HG03060 (cell line): ENCODE results near the gene DNLZ.
"Not testable (repeated sequence)": the region's sequence is repeated elsewhere in the genome, so short reads cannot be mapped to it uniquely, and the experiment has no call there.

ENCODE experiments used
- ATAC-seq: cut with Tn5 transposase; IDR thresholded peaks from one replicate; pipeline ENCODE4 v1.9.1; 2021; ENCODE audit warnings: low read depth, moderate number of reproducible peaks; ENCODE audit not compliant: unreplicated experiment

Gene DNLZ

DNA sequence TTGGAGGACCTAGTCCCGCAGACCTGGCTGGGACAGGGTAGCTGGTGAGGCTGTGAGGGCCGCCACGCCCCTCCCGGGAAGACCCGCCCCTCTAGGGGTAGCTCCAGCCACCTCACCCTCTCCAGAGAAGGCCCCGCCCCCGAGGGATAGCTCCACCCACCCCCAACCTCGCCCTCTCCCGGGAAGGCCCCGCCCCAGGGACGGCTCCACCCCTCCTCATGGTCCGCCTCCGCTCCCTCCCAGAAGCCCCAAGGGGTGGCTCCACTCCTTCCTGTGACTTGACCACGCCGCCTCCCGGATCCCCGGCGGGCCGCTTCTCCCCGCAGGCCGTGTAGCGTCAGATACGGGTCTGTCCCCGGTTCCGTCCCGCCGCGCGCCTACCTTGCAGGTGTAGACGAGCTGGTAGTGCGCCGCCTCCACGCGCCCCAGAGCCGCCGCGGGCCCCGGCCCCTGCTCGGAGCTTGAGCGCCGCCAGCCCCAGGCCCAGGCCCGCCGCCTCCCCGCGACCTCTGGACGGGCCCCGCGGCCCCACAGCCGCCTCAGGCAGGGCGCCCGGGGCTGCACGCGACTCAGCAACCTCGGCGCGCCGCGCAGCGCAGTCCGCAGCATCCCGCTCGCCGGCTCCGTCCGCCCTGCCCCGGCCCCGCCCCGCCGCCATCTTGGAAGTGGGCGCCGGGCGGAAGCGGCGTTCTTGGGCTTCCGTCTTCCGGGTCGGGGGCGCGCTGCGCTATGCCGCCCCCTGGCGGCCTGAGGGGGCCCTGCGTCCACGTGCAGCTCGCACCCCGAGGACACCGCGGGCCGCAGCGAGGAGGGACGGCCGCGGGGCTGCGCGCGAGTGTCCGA lies at the start of gene DNLZ:
TSS of gene DNLZ (minus strand) at position 639 of the 843 bp plus-strand sequence. CDS start at position 609, 30 bp downstream.
- ATAC-seq = peak; percentile 45

DNA sequence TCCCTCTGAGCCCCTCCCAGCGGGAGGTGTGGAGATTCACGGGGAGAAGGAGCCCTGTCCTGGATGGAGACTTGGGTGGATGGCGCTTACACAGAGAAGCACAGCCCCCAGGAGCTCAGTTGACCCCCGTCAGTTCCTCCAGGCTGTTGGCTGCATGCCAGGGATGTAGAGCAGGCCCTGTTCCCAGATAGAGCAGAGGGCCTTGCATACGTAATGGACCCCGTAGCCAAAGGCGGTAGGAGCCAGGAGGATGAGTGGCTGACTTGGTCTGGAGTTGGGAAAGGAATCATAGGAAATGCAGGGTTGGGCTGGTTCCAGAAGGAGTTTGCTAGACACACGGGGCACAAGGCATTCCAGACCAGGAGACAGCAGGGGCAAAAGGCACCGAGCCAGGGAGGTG lies 49.4 kb upstream of the DNLZ start:
- no peak for ATAC-seq

DNA sequence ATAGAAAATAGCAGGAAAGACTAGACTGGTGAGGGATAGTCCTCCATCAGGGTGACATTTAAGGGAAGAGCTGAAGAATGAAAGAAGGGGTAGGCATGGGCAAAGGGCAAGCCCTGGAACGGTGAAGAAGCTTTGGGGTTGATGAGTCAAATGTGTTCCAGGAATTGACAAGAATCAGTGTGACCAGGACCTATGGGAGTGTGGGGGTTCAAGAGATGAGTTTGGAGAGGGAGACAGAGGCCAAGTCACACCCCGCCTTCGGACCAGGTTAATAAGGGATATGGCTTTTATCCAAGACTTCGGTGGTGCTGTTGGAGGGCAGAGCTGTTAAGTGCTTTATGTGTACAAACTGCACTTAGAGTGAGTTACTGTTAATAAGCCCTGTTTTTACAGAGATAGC lies 47.8 kb upstream of the DNLZ start:
- no peak for ATAC-seq

DNA sequence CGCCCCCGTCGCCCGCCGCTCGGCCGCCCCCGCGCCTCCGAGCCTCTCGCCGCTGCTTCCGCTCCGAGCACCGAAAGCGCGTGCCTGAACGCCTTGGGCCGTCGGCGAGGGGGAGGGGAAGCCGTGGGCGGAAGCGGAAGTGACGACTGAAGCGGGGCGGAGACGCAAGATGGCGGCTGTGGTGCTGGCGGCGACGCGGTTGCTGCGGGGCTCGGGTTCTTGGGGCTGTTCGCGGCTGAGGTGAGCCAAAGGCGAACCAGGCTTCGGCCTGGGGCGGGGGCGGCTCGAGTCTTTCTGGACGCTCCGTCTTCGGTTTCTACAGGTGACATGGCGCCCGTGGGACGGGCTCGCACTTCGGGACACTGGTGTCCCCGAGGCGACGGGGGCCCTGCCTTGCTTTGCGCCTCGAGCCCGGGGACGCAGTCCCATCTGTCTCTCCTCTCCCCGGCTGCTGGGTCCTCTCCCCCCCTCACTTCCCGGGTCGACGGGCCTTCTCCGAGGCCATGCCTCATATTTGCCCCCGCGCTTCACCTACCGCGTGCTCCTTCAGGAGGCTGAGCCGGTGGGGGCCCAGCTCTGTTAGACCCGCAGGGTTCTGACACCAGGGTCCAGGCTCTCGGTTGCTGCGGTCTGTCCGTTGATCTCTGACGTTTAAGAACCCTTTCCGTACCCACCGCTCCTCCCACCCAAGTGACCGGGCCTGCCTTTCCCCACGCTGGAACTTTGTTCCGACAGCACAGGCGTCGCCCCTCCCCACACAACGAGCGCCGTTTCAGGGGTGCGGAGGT lies 47.1 kb upstream of the DNLZ start, which contains the start of the genes ENTR1 and PMPCA:
TSS of gene ENTR1 (minus strand) at position 115 of the 788 bp plus-strand sequence. CDS start 217 bp downstream, outside the sequence.
TSS of gene PMPCA (plus strand) at position 159 of the 788 bp plus-strand sequence. CDS start at position 170, 11 bp downstream.
- no peak for ATAC-seq

DNA sequence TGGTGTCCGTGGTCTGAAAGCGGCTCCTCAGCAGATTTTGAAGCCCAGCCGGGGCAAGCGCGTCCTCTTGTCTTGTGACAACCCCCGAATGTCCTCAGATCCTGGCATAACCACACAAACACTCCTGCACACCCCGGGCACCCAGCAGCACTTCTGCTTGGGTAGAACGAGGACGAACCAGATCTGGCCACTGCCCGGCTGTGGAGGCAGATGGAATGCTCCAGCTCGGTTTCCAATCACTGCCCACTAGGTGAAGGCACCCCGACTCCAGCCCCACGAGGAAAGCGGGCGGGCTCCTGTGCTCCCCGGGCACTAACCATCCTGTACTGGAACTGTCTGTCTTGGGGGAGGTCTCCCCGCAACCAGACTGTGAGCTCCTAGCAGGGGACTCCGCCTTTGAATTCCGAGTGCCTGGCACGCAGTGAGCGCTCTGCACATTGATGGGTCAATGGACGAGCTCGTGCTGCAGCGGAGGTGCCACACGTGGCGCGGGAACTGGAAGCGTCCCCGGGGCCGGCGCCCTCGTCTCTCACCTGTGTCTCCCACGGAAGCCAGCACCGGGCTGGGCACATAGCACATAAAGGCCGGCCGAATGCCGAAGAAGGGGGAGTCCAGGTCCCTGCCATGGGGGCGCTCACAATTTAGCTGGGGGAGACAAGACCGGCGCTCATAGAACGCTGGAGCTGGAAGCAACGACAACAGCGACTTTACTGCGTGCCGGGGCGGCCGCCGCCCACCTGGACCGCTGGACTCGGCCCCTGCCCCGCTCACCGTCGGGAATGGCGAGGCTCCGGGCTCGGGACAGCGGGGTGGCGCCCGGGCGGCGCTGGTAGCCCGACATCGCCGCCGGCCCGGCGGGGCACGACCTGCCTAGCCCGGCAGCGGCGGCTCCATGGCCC lies 46.3 kb upstream of the DNLZ start:
- ATAC-seq = no peak

DNA sequence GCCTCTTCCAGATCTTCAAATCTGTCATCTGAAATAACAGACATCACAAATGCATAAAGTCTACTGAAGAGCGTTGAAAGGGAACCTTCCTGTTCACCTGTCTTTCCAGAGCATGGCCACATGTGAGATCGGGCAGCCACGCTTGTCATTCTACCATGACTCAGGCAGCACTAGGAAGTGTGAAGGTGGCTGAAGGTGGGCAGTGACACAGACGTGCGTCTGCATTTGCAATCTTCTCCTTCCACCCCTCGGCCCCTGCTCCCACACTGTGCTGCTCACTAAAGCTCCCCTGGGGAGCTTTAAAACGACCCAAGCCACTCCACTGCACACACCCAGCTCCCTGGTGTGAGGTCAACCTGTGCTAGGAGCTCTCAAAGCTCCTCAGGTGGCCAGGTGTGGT lies 44.4 kb upstream of the DNLZ start:
- ATAC-seq = no peak

DNA sequence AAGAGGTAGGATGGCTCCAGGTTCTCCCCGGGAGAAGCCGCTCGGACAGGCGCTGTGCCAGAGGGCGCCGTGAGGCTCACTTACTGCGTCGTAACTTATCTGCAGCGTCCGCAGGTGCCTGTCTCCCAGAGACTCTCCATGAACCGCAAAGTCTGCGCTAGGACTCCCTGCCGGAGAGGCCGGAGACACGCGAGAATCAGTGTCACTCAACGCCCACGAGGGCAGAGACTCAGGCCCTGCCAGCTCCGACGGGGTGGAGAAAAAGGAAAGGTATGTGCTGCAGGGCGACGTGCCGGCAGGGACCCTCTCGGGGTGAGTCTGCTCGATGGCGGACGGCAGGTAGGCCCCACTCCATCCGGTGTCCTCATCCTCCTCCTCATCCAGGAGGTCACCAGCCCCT lies 43.5 kb upstream of the DNLZ start:
- ATAC-seq = not testable (repeated sequence)

DNA sequence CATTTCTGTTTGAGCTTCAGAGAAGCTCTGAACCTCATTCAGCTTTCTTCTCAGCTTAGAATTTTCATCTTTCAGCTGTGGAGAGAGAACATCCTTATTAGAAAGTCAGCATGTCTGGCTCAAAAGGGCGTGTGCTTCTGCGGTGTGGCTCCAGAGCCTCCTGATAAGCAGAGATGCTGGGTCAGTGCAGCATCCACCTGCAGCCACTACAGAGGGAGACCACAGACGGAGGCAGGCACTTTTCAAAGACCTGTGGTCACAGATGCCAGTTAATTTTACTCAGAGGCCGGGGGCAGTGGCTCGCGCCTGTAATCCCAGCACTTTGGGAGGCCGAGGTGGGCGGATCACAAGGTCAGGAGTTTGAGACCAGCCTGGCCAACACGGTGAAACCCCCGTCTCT lies 42.4 kb upstream of the DNLZ start:
- not testable (repeated sequence) for ATAC-seq

DNA sequence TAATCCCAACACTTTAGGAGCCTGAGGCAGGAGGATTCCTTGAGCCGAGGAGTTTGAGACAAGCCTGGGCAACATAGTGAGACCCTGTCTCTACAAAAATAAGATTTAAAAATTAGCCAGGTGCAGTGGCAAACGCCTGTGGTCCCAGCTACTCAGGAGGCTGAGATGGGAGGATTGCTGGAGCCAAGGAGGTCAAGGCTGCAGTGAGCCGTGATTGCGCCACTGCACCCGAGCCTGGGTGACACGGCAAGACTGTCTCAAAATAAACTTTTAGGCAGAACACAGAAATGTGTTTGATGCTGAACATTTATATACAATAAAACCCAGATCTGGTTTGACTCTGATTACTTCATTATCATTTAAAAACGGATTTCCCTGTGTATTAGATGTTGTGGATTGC lies 41.9 kb upstream of the DNLZ start:
- no peak for ATAC-seq

DNA sequence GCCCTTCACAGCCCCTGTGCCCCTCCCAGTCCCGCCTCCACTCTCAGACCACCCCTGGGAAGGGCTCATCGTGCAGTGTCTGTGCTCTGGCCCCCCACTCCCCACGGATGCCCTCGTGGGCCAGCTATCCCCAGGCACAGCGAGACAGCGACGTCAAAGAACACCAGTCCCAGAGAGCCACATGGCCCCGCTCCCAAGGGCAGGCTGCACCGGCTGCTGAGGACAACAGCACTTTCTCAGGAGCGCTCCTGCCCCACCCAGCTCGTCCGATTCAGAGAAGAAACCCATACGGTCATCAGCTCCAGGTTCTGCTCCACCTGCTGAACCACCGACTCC lies 41.2 kb upstream of the DNLZ start:
- no peak for ATAC-seq

DNA sequence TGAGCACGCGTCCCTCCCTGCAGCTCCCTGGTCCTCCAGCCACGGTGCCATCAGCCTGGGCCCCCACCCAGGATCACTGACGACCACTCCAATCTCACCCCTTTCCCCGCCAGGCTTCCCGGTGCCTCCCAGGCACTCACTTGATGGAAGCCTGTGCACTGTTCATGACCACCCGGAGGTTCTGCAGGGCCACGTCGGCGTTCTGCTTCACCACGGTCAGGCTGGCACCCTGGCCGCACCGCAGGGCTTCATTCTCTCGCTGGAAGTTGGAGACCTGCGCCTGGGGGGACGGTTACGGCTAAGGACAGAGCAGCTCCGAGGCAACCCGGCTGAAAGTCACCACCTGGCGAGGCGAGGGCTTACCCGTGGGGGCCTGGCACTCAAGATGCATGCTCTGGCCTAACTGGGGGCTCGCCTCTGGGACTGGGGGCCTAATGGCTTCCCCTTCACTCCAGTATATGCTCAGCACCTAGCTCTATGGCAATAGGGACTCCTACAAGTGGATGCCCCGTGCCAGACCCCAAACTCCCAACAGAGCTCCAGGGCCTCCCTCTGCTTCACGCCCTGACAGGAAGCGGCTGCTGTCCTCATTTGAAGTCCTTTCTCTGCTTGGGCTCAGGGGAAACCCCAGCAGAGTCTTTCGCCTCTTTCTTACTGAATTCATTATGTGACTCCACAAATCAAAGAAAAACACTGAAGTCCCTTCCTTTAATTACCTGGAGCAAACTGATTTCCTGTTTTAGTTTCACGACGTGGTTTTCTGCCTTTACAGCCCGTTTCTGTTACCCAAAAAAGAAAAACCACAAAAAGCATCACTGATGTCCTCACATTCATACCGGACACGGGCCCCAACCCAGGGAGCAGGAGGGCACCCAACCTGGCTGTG lies 40.6 kb upstream of the DNLZ start:
- ATAC-seq = no peak

DNA sequence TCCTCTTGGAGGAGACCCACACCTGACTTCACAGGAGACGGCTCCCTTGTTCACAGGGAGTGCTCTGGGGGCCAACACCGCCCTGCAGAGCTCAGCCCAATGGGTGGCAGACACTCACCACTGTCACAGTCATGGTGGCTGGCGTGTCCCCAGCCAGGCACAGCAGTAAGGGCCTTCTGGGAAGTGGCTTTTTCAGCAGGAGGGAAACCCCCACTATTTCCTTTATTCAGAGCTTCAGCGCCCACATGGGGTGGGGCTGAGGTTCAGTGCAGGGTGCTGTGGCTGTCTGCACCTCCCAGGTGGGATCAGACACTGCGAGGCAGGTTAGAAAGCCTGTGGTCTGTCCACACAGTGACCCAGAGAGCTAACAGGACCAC lies 40.0 kb upstream of the DNLZ start:
- no peak for ATAC-seq

DNA sequence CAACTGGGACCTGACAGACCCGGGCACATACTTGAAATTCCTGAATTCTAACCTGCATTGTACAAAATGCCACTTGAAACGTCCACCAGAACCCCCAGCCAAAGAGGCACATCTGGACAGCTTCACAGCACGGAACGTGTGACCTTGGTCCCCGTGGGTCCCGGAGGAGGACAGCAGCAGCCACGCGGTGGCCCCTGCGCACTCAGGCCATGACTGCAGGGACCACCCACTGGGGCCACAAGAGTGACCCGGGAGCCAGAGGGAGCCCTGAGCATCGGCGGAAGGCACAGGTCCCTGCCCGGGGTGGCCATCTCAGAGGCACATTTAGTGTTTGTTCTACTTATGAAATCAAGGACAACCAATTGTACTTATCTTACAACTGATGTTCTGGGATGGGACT lies 38.5 kb upstream of the DNLZ start:
- ATAC-seq = no peak

DNA sequence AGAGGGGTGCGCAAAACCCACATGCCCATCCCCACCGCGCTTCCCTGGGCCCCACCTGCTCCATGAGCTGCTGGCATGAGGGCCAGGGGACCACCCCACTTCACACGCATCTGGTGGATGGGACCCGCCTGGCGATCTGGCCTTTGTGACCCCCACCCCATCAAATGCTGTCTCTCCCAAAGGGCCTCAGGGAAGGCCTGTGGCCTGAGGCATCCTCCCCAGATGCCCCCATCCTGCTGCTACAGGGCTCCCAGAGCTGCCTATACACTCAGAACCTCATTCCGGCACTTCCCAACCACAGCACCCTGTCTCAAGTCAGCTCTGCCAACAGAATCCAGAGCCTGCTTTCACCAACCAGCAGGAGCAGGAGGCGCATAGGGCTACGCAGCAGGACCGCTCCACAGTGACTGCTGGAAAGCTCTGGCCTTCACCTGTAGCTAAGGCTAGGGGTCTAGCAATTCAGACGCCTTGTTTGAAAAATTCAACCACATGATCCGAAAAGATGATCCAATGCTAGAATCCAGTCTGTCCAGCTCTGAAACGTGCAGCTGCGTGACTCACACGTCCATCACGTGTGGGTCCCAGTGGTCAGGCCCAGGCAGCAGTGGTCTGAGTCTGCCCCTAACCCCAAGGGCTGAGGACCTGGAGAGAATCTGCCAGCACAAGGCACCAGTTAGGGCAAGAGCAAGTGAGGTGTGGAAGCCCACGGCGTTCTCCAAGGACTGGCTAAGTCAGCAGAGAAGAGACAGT lies 37.8 kb upstream of the DNLZ start:
- ATAC-seq = no peak

DNA sequence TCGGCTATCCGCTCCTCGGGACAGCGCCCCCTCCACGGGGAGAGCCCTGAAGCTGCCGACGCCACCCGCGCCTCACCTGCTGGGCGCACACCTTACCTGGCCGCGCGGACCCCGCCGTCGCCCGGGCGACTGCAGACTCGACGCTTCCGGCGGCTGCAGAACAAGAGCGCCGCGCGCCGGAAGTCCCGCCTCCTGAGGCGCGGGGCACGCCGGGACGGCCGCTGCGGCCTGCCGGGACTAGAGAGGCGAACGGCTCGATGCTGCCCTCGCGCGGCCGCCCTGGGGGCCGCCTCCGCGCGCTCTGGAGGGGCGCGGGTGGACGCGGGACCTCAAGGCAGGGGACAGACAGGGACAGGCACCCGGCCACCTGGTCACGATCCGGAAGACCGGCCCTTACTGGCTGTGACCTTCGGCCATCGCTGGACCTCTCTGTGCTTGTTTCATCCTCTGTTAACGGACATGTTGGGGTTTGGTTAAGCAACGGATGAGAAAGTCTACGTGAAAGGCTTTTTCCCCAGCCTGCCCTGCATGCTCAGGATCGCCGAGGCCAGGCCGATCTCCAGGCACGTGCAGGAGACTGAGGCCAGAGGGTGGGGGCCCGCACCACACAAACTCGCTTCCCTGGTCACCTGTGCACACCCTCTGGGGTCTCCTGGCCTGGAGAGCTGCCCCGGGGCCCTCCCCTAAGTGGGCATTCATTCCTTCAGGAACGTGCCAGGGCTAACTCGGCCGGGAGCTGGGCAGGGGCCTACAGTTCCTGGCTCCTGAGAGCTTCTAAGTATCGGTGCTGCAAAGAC lies 36.7 kb upstream of the DNLZ start, which contains the start of gene SNAPC4:
TSS of gene SNAPC4 (minus strand) at position 133 of the 797 bp plus-strand sequence. CDS start 1,742 bp downstream, outside the sequence.
- ATAC-seq = no peak

DNA sequence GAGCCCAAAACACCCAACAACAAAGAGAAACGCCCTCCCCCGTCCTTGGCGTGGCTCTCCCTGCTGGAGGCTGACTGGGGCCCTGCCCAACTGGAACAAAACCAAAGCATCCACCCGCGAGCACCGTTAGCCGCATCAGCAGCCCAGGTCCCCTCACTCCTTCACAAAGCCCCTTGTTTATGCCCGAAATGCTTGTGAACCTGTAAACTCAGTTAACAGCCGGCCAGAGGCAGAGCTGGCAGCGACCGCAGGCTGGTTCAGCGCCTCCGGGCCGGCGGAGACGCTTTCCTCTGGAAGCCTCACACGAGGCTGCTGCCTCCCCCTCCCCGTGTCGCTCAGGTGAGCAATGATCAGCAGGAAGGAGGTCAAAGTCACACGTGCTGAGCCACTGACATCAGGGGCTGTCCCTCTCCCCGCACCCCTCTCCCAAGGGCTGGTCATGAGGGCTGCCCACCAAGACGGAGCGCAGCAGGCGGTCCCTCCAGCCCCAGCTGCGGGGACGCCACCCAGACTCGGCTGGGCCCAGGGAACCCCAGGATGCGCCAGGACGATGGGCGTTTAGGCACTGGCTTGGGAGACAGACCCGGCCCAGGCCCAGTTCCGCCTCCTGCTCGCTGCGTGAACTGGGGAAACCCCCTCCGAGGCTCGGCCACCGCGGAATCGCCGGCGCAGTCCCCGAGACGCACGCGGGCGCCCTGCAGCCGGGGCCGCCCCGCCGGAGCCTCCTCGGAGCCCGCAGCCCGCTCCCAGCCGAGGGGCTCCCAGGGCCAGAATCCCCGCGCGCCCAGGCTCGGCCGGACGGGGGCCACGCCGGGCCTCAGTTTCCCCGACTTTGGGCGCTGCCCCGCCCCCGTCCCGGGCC lies 35.9 kb upstream of the DNLZ start:
- no peak for ATAC-seq

DNA sequence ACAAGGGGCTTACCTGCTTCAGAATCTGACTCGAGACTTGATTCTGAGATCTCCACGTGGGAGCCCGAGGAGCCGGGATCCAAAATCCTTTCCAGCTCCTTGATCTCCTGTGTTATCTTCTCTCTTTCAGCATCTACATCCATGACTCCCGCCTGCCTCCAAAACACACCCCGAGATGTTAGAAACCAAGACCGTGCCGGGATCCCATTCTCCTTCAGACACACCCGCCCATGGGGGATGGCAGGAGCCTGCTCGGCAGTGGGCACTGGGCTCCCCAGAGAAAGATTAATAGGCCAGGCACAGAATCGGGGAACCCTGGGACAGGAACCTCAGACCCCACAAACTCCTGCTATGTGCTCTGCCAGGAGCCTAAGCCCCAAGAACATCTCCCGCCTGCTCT lies 34.7 kb upstream of the DNLZ start:
- no peak for ATAC-seq
